ENCODE data around the gene TAOK1. TPM values are rescaled to one million over a fixed set of nuclear protein-coding genes. Genes with fewer than 3 reads are reported as not detected.

TAOK1 gene
- total RNA-seq, 1 experiment from 2014 or later, result 87.1 TPM

GRCh38 chr17:29592850-29593551 lies 202.8 kb downstream of the TAOK1 start, which contains the start of gene ANKRD13B:
TSS of gene ANKRD13B (plus strand) at chr17:29593132. CDS start at chr17:29593622, 490 bp downstream.
- CTCF ChIA-PET, result interaction anchor here (0.9 to 4.7 kb wide), 20 partner anchors 9 to 447 kb away, joined by 3 to 272 read pairs (median 8); partner anchors contain the start of genes ABHD15, CORO6, SSH2 and TP53I13
- TF ChIP-seq, protein P1, sequence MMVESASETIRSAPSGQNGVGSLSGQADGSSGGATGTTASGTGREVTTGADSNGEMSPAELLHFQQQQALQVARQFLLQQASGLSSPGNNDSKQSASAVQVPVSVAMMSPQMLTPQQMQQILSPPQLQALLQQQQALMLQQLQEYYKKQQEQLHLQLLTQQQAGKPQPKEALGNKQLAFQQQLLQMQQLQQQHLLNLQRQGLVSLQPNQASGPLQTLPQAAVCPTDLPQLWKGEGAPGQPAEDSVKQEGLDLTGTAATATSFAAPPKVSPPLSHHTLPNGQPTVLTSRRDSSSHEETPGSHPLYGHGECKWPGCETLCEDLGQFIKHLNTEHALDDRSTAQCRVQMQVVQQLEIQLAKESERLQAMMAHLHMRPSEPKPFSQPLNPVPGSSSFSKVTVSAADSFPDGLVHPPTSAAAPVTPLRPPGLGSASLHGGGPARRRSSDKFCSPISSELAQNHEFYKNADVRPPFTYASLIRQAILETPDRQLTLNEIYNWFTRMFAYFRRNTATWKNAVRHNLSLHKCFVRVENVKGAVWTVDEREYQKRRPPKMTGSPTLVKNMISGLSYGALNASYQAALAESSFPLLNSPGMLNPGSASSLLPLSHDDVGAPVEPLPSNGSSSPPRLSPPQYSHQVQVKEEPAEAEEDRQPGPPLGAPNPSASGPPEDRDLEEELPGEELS (CRISPR knock-in tag; IDR thresholded peaks at IDR 0.05), result peak; percentile 52; the same call in 1 of the 2 replicates
- TF ChIP-seq HMGXB4 (CRISPR knock-in tag; IDR thresholded peaks at IDR 0.05) (no peak), CBFB (CRISPR knock-in tag; IDR thresholded peaks at IDR 0.05; ENCODE audit: low read depth) (no peak), ZBTB43 (CRISPR knock-in tag; IDR thresholded peaks at IDR 0.05) (no peak), JAZF1 (CRISPR knock-in tag; IDR thresholded peaks at IDR 0.05) (no peak)
- H3K9me3 Mint-ChIP-seq, result no peaks in the 10 kb centered on the region
- DNase-seq (ENCODE audit: low spot score) (peak; percentile 71), ATAC-seq (no peak)
- peak within 1 kb of the TSS; percentile 87 for H3K4me3 Mint-ChIP-seq
- H3K36me3 Mint-ChIP-seq, result no peaks in the 10 kb centered on the region
- H3K4me1 Mint-ChIP-seq, result peaks cover 55% of the 10 kb centered on the region
- POLR2A ChIA-PET, result interaction anchor here (0.6 to 3.1 kb wide), 4 partner anchors 20 to 40 kb away, joined by 3 to 12 read pairs (median 4); partner anchors contain the start of gene ABHD15
- H3K27ac Mint-ChIP-seq, result peak within 1 kb of the TSS; percentile 91
- H3K27me3 Mint-ChIP-seq (ENCODE audit: low read depth), result peaks cover 4% of the 10 kb centered on the region; the same call in 1 of the 2 replicates

DNA sequence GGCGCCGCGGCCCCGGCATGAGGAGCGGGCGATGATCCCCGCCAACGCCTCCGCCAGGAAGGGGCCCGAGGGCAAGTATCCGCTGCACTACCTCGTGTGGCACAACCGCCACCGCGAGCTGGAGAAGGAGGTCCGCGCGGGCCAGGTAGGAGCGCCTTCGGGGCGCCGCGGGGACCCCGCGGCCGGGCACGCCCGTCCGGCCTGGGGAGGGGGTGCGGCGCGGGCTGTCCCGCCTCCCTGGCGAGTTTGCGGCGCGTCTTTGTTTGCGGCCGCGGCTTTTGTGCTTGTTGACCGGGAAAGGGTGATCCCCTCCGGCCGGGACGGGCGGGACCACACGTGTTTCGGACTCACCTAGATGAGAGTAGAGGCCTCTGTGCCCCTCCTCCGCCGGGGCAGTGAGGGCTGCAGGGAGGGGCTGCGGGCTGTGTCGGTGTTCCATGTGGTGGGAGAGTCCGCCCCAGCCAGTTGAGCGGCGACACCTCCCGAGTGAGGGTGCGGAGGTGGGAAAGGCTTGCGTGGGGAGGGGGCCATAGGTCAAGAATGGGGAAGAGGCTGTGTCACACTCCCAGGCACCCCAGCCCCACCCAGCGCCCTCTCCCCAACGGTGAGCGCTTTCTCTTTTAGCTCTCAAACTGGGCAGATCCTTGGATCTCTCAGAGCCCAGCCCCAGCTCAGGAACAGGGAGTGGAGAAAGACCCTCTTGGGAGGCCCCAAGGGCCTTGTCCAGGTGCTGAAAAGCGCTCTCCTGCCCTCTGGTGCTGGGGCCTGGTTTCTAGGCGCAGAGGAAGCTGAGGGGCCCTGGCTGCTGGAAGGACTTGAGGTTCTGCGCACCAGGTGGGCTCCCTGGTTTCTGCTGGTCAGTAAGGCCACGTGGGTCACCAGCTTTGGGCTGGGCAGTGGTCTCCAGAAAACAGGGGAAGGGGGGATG lies 203.7 kb downstream of the TAOK1 start:
- H3K36me3 Mint-ChIP-seq, result no peaks in the 10 kb centered on the region
- H3K4me3 Mint-ChIP-seq, result peak overlapping the region; percentile 75
- H3K27ac Mint-ChIP-seq, result no peak overlapping the region
- ChIA-PET POLR2A (interaction anchor here (0.6 to 3.1 kb wide), 7 partner anchors 19 to 41 kb away, joined by 3 to 12 read pairs (median 4); partner anchors contain the start of gene ABHD15), CTCF (interaction anchor here (0.6 to 4.7 kb wide), 24 partner anchors 8 to 449 kb away, joined by 3 to 272 read pairs (median 5); partner anchors contain the start of genes ABHD15 and TP53I13)
- peaks cover 56% of the 10 kb centered on the region for H3K4me1 Mint-ChIP-seq
- peaks cover 4% of the 10 kb centered on the region; the same call in 1 of the 2 replicates for H3K27me3 Mint-ChIP-seq (ENCODE audit: low read depth)
- ATAC-seq (peak; percentile 21), DNase-seq (ENCODE audit: low spot score) (peak; percentile 79)
- no peaks in the 10 kb centered on the region for H3K9me3 Mint-ChIP-seq
- TF ChIP-seq MXD4 (CRISPR knock-in tag; IDR thresholded peaks at IDR 0.05; ENCODE audit: borderline replicate concordance) (no peak), CDX4 (CRISPR knock-in tag; IDR thresholded peaks at IDR 0.05; ENCODE audit: borderline replicate concordance) (no peak), GABPB1 (CRISPR knock-in tag; IDR thresholded peaks at IDR 0.05) (no peak), MYBL2 (CRISPR knock-in tag; IDR thresholded peaks at IDR 0.05) (0 out of 2 replicates have a peak, but pooled peaks have one; percentile 28), ATF2 (CRISPR knock-in tag; IDR thresholded peaks at IDR 0.05; ENCODE audit: borderline replicate concordance, low read depth) (peak; percentile 70; the same call in 1 of the 2 replicates), ATF1 (CRISPR knock-in tag; IDR thresholded peaks at IDR 0.05) (no peak), NFATC4 (CRISPR knock-in tag; IDR thresholded peaks at IDR 0.05) (no peak), TP53 (CRISPR knock-in tag; IDR thresholded peaks at IDR 0.05) (peak; percentile 70; the same call in 1 of the 2 replicates), ZBTB43 (CRISPR knock-in tag; IDR thresholded peaks at IDR 0.05) (no peak), IRF1 (CRISPR knock-in tag; IDR thresholded peaks at IDR 0.05) (no peak), ESRRA (CRISPR knock-in tag; IDR thresholded peaks at IDR 0.05; ENCODE audit: borderline replicate concordance) (peak; percentile 89; the same call in 1 of the 2 replicates)
- TF ChIP-seq, protein P2, sequence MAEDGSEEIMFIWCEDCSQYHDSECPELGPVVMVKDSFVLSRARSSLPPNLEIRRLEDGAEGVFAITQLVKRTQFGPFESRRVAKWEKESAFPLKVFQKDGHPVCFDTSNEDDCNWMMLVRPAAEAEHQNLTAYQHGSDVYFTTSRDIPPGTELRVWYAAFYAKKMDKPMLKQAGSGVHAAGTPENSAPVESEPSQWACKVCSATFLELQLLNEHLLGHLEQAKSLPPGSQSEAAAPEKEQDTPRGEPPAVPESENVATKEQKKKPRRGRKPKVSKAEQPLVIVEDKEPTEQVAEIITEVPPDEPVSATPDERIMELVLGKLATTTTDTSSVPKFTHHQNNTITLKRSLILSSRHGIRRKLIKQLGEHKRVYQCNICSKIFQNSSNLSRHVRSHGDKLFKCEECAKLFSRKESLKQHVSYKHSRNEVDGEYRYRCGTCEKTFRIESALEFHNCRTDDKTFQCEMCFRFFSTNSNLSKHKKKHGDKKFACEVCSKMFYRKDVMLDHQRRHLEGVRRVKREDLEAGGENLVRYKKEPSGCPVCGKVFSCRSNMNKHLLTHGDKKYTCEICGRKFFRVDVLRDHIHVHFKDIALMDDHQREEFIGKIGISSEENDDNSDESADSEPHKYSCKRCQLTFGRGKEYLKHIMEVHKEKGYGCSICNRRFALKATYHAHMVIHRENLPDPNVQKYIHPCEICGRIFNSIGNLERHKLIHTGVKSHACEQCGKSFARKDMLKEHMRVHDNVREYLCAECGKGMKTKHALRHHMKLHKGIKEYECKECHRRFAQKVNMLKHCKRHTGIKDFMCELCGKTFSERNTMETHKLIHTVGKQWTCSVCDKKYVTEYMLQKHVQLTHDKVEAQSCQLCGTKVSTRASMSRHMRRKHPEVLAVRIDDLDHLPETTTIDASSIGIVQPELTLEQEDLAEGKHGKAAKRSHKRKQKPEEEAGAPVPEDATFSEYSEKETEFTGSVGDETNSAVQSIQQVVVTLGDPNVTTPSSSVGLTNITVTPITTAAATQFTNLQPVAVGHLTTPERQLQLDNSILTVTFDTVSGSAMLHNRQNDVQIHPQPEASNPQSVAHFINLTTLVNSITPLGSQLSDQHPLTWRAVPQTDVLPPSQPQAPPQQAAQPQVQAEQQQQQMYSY (CRISPR knock-in tag; IDR thresholded peaks at IDR 0.05), result peak; percentile 50; the same call in 1 of the 2 replicates
